AG09309 (cell line): Measurements from ENCODE around the gene XAGE1B.
"Not testable (repeated sequence)": the region's sequence is repeated elsewhere in the genome, so short reads cannot be mapped to it uniquely, and the experiment has no call there.

Source experiments
- DNase-seq: peaks from one replicate; pipeline ENCODE4 v3.0.0-alpha.2; 2010; ENCODE audit warnings: low read depth
- H3K4me3 ChIP-seq: 2 replicates; pipeline ENCODE4 v1.5.1; 2011; ENCODE audit warnings: mild to moderate bottlenecking, low read depth, low read length, moderate library complexity; ENCODE audit not compliant: control insufficient read depth
- TF ChIP-seq, protein P1 (sequence below): IDR thresholded peaks from 2 replicates; pipeline ENCODE4 v1.5.1; 2011; ENCODE audit warnings: mild to moderate bottlenecking, low read depth, low read length, inconsistent platforms; ENCODE audit not compliant: insufficient read depth, control insufficient read depth; ENCODE audit errors: missing control alignments

Gene XAGE1B

DNA sequence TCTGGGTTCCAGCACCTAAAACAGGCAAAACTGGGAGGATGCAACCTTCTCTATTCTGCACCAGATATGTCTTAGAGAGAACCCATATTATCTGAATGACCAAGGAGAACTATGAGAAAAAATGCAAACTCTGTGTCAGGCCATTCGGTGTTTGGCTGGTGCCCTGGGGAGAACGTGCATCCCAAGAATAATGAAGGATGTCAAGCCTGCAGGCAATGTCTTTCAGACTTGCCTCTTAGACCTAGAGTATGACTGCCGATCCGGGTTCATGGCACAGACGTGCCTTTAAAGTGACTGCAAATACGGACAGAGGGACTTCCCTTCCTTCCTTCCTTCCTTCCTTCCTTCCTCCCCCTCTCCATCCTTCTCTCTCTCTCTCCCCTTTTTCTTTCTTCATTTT lies 6.9 kb downstream of the XAGE1B start:
- no peak for DNase-seq

DNA sequence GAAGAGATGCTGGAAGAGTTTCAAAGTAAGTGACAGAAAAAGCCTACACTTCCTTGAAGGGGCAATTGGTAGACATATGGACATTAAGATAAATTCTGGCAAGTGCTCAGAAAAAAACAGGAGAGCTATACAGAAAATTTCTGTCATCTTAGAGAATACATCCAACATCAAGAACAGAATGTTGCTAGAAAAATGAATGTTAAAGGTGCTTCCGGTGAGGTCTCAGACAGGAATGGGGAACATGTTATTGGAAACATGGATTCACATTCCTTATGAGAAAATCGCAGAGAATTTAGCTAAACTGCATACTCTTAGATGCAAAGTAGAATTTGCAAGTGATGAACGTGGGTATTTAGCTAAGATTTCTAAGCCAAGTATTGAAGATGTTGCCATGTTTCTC lies 9.5 kb downstream of the XAGE1B start:
- DNase-seq = no peak
- no peak overlapping the region for H3K4me3 ChIP-seq
- TF ChIP-seq, protein P1, sequence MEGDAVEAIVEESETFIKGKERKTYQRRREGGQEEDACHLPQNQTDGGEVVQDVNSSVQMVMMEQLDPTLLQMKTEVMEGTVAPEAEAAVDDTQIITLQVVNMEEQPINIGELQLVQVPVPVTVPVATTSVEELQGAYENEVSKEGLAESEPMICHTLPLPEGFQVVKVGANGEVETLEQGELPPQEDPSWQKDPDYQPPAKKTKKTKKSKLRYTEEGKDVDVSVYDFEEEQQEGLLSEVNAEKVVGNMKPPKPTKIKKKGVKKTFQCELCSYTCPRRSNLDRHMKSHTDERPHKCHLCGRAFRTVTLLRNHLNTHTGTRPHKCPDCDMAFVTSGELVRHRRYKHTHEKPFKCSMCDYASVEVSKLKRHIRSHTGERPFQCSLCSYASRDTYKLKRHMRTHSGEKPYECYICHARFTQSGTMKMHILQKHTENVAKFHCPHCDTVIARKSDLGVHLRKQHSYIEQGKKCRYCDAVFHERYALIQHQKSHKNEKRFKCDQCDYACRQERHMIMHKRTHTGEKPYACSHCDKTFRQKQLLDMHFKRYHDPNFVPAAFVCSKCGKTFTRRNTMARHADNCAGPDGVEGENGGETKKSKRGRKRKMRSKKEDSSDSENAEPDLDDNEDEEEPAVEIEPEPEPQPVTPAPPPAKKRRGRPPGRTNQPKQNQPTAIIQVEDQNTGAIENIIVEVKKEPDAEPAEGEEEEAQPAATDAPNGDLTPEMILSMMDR = no peak

More for the DNA sequence above, 6.9 kb downstream of the XAGE1B start:
- TF ChIP-seq, protein P1 = no peak
- H3K4me3 ChIP-seq = no peak overlapping the region

DNA sequence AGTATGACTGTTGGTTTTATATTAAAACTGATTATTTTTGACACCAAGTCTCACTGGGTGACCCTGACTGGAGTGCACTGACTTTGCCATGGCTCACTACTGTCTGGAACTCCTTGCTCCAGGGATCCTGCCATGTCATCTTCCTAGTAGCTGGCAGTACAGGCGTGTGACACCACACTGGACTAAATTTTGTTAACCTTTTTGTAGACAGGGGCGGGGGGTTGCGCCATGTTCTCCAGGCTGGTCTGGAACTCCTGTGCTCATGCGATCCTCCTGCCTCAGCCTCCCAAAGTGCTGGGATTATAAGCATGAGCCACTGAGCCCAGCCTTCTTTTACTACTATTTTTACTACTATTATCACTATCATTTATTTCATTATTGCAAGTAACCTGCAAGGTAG lies 12.3 kb downstream of the XAGE1B start:
- DNase-seq = no peak
- H3K4me3 ChIP-seq = no peak overlapping the region
- TF ChIP-seq, protein P1 = no peak

DNA sequence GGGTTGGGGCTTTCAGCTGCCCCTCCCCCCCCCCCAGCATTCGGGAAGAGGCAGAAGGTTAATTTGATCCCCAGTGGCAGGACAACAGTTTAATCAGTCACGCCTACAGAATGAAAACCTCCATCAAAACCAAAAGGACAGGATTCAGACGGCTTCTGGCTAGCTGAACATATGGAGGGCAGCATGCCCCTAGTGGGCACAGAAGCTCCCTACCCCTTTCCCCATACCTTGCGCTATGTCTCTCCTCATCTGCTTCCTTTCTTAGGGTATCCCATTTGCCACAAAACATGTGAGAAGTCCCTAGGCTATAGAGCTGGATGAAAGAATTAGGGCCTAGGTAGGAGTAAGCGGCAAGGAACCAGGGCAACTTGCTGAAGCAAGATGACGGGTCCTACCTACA lies 15.5 kb downstream of the XAGE1B start:
- H3K4me3 ChIP-seq, DNase-seq: not testable (repeated sequence)

DNA sequence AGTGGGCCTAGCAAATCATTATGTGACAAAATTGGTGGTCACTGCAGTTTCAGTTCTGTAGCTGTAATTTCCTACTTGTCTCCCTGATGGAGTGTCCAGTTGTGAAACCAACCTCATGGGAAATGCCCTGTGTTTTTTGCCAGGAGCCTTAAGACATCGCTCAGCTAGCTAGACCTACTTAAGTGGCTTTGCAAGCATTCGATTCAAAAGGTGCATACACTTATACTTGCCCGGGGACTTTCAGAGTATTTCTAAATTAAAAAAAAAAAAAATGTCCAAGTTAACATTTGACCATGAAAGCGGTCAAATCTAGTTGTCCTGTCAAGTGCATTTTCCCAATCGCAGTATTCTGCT lies 20.5 kb downstream of the XAGE1B start:
- not testable (repeated sequence) for H3K4me3 ChIP-seq, DNase-seq

DNA sequence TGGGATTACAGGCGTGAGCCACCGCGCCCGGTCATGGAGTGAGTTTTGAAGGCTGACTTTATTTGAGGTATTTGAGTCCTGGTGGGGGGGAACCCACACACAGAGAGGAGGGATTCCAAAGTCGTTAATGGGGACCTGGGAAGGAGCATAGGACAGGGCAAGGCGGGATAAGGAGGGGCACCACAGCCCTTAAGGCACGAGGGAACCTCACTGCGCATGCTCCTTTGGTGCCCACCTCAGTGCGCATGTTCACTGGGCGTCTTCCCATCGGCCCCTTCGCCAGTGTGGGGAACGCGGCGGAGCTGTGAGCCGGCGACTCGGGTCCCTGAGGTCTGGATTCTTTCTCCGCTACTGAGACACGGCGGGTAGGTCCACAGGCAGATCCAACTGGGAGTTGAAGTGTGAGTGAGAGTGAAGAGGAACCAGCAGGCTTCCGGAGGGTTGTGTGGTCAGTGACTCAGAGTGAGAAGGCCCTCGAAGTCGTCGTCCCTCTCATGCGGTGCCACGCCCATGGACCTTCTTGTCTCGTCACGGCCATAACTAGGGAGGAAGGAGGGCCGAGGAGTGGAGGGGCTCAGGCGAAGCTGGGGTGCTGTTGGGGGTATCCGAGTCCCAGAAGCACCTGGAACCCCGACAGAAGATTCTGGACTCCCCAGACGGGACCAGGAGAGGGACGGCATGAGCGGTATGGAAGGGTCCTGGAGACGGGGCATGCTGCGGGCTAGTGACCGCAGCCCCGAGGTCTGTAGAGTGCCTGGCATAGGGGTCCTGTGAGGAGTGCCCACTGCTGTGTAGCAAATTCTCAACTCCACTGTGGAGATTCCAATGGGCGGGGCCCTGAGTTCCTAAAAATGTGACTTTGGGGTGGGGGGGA lies 21.1 kb downstream of the XAGE1B start, which contains the start of gene XAGE1A:
TSS of gene XAGE1A (plus strand) at position 264 of the 874 bp plus-strand sequence. CDS start 1,554 bp downstream, outside the sequence.
- not testable (repeated sequence) for H3K4me3 ChIP-seq

DNA sequence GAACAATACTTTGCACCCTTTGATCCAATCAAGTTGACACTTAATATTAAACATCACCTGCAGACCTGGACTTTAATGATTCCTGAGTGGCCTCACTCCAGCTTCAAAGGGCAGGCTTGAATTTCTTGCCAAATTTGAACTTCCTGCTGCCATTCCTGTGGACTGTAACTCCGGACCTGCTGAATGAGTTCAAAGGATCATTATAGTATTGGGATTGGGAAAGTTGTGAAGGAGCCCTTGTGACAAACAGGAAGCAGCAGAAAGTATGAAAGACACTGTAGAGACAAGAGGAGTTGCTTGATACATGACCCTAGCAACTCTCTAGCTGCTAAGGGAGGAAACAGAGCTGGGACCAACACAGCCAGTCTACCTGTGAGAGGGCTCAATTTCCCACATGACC lies 45.6 kb downstream of the XAGE1B start:
- H3K4me3 ChIP-seq, DNase-seq: not testable (repeated sequence)

More for the DNA sequence above, 21.1 kb downstream of the XAGE1B start, which contains the start of gene XAGE1A:
- not testable (repeated sequence) for DNase-seq
